IPS-NIHi7 (cell line): Measurements from ENCODE around the gene KLC4.
"Not testable (repeated sequence)": the region's sequence is repeated elsewhere in the genome, so short reads cannot be mapped to it uniquely, and the experiment has no call there.

Experiments used
- DNase-seq: peaks from one replicate; pipeline ENCODE4 v3.0.0; 2012; ENCODE audit warnings: mixed read lengths; ENCODE audit errors: extremely low spot score

KLC4 gene

GRCh38 chr6:43070028-43070632 is 10.7 kb downstream of the KLC4 start:
- DNase-seq, result peak; percentile 76

GRCh38 chr6:43074847-43075669 is 15.6 kb downstream of the KLC4 start:
- DNase-seq, result no peak

- peak; percentile 94 for DNase-seq
Observed at GRCh38 chr6:43075670-43076463, 16.4 kb downstream of the KLC4 start, which contains the start of gene PTK7. PTK7 (plus strand) TSS chr6:43076314; CDS start chr6:43076489, 175 bp downstream.

- peak; percentile 38 for DNase-seq
Observed at GRCh38 chr6:43076464-43077332, 17.3 kb downstream of the KLC4 start.

GRCh38 chr6:43077333-43077809 is 17.9 kb downstream of the KLC4 start:
- DNase-seq, result no peak

- no peak for DNase-seq
Observed at GRCh38 chr6:43077981-43078511, 18.6 kb downstream of the KLC4 start.

- no peak for DNase-seq
Observed at GRCh38 chr6:43078691-43079090, 19.3 kb downstream of the KLC4 start.

- DNase-seq, result no peak
Observed at GRCh38 chr6:43081043-43081442, 21.6 kb downstream of the KLC4 start.

- not testable (repeated sequence) for DNase-seq
Observed at GRCh38 chr6:43081922-43082321, 22.5 kb downstream of the KLC4 start.

GRCh38 chr6:43082806-43083655 is 23.6 kb downstream of the KLC4 start:
- DNase-seq, result no peak

GRCh38 chr6:43086022-43086658 is 26.7 kb downstream of the KLC4 start:
- DNase-seq, result no peak

GRCh38 chr6:43088654-43089056 is 29.2 kb downstream of the KLC4 start:
- DNase-seq, result no peak

GRCh38 chr6:43089467-43089866 is 30.0 kb downstream of the KLC4 start:
- peak; percentile 78 for DNase-seq

- peak; percentile 39 for DNase-seq
Observed at GRCh38 chr6:43089874-43090558, 30.6 kb downstream of the KLC4 start.

- peak; percentile 67 for DNase-seq
Observed at GRCh38 chr6:43090559-43090956, 31.1 kb downstream of the KLC4 start.

- DNase-seq, result no peak
Observed at GRCh38 chr6:43091020-43091419, 31.6 kb downstream of the KLC4 start.

- DNase-seq, result no peak
Observed at GRCh38 chr6:43091436-43091991, 32.1 kb downstream of the KLC4 start.

- no peak for DNase-seq
Observed at GRCh38 chr6:43092635-43093034, 33.2 kb downstream of the KLC4 start.
